ENCODE data around the gene PLIN3.
"Not testable (repeated sequence)": the region's sequence is repeated elsewhere in the genome, so short reads cannot be mapped to it uniquely, and the experiment has no call there.

The PLIN3 gene

DNA sequence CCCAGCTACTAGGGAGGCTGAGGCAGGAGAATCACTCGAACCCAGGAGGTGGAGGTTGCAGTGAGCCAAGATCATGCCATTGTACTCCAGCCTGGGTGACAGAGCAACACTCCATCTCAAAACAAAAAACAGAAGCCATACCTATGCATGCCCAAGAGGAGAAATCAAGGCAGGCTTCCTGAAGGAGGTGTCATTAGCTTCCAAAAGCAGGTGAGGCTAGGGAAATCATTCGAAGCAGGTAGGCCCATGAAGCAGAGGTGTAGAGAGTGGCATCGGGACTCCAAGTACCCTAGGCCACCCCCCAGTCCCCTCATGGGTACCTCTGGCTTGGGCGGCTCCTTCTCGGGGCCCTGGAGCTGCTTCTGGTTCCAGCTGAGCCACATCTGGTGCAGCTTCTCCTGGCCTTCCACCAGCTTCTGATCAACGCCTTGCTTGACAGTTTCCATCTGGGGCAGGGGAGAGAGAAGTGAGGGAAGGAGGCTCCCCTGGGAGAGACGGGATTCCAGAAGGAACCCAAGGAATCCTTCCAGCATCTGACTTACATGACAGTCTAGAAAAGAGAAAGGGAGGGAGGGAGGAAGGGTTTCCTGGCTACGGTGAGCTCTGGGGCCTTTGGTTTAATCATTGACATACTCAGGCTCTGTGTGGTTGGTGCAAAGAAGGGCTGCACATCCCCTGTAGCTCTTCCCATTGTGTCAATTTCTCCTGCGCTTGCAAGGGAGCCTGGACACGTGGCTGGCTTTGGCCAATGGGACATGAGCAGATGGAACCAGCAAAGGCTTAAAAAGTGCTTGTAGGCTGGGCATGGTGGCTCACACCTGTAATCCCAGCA is 22.9 kb downstream of the PLIN3 start:
- peak; percentile 63 for DNase-seq

DNA sequence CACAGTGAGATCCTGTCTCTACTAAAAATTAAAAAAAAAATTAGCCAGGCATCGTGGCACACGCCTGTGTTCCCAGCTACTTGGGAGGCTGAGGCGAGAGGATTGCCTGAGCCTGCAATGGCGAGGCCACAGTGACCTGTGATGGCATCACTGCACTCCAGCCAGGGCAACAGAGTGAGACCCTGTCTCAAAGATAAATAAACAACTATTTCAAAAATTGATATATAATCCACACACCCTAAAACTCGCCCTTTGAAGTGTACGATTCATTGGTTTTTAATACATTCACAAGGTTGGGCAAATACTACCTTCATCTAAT is 23.9 kb downstream of the PLIN3 start:
- no peak for DNase-seq

DNA sequence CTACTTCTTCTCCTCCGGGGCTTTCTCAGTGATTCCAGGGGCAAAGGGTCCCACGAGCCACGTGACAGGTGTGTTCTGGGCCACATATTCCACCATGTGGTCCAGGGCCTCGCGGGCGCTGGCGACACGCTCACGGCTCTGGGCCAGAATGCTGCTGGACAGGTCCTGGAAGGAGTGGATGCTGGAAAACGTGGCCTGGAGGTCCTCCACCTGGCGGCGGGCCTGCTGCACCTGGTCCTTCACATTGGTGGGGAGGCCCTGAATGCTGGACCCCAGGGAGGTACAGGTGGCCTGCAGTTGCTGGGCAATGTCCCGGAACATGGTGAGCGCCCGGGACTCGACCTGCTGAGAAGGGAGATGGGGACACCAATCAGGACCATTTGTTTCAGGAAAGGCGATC is 28.3 kb downstream of the PLIN3 start:
- DNase-seq, result no peak

DNA sequence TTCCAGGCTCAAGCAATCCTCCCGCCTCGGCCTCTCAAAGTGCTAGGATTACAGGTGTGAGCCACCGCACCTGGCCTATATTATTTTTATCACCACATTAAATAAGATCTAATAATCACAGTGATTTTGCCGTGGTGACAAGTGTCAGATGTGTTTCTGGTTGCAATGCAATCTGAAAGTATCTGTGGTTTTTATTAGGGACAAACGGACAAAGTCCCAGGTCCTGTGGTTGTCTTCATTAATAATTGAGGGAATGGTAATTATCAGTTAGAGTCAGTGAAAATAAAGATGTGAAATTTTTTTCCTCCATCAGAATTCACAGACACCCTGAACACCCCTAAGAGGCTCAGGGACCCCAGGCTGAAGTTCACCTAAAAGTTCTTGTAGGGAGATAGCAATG is 34.7 kb downstream of the PLIN3 start:
- DNase-seq, result no peak

DNA sequence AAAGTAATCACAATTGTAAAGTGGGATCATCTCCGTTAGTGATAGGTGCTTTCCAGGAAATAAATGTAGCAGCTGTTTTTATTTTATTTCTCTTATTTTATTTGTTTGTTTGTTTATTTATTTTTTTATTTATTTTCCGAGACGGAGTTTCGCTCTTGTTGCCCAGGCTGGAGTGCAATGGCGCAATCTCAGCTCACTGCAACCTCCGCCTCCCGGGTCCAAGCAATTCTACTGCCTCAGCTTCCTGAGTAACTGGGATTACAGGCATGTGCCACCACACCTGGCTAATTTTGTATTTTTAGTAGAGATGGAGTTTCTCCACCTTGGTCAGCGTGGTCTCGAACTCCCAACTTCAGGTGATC is 35.5 kb downstream of the PLIN3 start:
- DNase-seq, result not testable (repeated sequence)

DNA sequence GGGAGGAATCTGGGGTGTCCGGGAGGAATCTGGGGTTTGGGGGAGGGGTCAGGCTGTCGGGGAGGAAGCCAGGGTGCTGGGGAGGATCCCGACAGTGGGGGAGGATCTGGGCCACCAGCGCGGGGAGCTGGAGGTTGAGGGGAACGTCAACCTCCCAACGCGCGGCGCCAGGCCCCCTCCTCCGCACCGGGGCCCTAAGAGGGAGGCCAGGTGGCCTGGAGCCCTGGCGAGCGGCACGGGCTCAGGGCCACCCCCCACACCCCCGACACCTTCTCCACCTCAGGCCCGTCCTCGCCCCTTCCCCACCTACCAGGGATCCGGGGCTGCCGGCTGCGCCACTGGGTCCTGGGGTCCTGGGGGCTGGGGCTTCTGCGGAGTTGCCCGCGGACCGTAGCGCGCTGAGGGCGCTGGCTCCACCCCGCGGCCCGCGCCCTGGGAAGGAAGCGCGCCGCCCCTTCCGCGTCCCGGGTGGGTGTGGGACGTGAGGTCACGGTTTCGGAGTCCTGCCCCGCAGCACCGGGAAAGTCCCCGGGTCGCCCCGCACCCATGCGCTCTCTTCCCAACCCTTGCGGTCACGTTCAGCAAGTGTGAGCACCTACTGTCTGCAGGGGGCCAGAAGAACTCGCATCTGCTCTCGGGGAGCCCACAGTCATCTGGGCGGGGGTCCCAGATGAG is 36.0 kb downstream of the PLIN3 start, which contains the start of gene TICAM1:
TICAM1 (minus strand) TSS at position 409 of the 675 bp plus-strand sequence. CDS start 13,335 bp downstream, outside the sequence.
- peak; percentile 53 for DNase-seq

DNA sequence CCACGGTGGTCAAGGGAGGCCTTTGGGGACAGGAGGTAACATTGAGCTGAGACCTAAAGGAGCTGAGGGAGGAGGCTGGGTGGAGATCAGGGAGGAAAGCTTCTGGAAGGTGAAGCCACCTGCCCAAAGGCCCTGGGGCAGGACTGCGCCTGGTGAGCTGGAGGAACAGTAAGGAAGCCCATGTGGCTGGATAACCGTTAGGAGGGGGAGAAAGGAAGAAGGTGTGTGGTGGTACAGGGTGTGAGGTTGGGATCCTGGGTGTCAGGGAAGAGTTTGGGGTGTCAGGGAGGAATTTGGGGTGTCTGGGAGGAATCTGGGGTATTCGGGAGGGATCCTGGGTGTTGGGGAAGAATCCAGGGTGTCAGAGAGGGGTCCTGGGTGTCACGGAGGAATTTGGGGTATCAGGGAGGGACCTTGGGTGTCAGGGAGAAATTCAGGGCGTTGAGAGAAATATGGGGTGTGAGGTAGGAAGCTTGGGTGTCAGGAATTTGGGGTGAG is 36.6 kb downstream of the PLIN3 start:
- DNase-seq, result no peak

DNA sequence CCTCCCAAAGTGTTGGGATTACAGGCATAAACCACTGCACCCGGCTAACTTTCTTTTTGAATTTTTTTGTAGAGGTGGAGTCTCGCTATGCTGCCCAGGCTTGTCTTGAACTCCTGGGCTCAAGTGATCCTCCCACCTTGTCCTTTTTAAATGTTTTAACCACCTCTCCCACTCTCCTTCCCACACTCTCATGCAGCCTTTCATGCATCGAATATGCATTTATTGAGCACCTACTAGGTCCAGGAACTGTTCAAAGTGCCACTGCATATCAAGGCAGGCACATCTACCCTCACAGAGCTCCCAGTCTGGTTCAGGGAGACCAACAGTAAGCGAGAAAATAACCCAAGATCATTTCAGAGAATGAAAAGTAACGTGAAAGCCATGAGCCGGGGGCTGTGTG is 37.1 kb downstream of the PLIN3 start:
- no peak for DNase-seq

DNA sequence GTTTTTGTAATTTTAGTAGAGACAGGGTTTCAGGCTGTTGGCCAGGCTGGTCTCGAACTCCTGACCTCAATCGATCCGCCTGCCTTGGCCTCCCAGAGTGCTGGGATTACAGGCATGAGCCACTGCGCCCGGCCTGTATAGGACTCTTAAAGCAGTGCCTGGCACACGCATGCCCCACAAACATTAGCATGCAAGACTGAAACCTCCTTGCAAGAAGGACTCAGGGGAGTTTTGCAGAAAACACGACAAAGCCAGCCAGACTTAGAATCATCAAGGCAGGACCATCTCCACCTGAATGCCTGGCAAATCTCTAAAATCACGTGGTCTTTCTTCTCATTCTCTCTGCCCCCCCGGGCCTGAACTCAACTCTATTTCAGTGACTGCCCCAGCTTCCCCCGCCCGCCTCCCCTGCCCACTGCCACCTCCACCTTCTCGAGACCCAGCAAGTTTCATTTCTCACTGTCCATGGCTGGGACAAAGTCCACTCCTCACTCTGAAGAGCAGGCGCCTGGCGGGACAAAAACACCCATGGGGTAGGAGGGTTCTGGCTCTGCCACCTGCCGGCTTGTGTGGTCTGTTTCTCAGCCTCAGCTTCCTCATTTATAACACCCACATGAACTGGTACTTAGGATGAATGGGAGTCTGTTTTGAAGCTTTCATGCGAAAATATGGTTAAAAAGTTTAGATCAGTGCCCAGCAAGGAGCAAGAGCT is 38.3 kb downstream of the PLIN3 start:
- no peak for DNase-seq

DNA sequence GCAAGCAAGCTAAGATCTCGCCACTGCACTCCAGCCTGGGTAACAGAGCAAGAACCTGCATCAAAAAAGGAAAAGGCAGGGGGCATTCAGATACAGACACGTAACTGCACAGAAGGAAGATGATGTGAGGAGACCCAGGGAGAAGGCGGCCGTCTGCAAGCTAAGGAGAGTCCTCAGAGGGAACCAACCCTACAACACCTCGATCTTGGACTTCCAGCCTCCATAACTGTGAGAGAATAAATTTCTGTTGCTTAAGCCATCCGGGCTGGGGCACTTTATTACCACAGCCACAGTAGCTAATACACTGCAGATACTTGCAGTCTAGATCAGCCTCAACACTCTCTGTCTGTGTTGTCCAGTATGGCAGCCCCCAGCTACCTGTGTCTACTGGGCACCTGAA is 43.9 kb downstream of the PLIN3 start:
- DNase-seq, result no peak

DNA sequence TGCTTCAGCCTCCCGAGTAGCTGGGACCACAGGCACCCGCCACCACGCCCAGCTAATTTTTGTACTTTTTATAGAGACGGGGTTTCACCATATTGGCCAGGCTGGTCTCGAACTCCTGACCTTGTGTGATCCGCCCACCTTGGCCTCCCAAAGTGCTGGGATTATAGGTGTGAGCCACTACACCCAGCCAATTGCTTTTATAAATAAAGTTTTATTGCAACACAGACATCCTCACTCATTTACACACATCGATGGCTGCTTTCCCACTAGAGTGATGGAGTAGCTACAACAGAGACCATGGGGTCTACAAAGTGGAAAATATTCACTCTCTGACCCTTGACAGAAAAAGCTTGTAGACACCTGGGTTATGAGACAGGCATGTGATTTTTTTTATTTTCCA is 45.1 kb downstream of the PLIN3 start:
- DNase-seq, result not testable (repeated sequence)

DNA sequence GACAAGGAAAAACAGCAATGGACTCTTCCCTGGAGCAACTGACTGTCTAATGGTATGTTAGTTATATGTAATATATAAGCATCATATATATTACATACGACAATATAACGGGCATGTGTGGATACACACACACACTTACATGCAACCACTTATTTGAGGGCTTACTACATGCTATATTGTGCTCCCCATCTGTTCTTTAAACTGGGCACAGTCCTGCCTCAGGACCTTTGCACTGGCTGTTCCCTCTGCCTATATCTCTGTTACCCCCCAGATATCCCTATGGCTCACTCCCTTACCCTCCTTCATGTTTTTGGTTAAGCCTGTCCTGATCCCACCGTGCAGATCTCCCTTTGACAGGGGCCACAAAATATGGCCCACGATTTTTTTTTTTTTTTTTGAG is 46.2 kb downstream of the PLIN3 start:
- DNase-seq, result no peak

DNA sequence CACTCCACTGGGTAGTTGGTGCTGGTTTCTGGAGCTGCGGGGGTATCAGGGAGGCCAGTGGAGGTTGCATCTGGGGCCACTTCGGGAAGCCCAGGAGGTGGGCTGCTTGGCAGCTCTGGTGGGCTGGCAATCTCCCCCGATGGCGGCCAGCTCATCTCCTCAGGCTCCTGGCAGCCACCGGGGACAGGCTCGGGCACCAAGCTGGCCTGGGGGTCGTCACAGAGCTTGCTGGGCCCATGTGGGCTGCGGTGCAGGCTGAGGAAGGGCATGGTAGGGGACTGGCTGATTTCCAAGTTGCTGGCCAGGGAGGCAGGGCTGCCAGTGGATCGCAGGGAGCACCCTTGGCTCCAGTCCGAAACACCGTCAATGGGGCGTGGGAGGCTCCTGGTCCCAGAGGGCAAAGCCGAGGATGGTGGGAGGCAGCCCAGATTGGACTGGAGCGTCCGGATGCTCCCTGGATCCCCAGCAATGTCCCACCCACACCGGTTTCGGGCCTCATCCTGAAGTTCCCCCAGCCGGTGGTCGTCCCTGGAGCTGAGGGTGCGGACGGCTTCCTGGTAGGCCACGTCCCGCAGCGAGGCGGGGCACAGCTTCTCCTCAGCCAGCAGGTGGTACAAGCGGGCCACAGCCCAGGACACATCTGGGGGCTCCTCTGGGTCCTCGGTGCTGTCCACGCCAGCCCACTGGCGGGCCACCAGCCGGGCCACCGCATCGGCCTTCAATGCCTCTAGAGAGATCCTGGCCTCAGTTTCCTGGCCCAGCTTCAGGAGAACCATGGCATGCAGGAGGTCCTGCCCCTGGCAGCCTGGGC is 49.8 kb downstream of the PLIN3 start:
- no peak for DNase-seq

DNA sequence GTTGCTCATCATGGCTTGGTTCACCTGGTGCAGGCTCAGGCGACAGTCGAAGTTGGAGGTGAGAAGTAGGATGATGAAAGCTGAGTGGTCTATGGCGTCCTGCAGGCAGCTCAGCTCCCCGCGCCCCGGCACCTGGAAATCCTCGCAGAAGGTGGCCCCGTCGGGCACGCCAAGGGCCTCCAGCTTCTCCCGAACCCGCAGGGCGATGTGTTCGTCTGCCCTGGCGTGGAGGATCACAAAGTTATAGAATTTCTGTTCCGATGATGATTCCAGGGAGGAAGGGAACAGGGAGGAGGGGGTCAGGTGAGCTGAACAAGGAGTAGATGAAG is 50.6 kb downstream of the PLIN3 start:
- DNase-seq, result no peak

DNA sequence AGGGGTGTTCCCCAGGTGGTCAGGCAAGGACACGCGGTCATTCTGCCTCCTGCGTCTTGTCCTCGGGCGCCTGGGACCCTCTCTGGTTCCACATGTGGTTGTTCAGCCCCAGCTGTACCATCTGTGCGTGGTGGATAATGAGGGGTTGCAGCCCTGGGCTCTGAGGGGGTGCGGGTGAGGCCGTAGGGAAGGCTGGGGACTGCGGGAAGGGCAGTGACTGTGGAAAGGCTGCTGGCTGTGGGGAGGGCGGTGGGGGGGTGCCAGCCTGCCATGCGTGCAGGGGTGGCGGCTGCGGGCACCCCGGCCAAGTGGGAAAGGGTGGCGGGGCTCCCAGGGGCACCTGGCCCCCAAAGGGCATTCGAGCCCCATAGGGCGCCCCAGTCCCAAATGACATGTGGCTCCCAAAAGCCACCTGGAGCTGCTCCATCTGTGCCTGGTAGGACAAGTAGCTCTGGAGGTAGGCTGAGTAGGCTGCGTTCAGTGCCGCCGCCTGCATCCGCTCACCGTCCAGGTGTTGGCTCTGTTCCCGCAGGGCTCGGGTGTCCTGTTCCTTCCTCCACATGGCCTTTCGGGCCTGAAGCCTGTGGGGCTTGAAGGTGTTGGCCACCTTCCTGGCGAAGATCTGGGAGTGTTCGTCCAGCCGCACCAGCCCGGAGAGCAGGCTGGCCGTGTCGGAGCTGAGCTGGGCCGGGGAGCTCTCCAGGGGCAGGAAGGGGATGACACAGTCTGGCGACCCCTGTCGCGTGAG is 51.1 kb downstream of the PLIN3 start:
- no peak for DNase-seq

DNA sequence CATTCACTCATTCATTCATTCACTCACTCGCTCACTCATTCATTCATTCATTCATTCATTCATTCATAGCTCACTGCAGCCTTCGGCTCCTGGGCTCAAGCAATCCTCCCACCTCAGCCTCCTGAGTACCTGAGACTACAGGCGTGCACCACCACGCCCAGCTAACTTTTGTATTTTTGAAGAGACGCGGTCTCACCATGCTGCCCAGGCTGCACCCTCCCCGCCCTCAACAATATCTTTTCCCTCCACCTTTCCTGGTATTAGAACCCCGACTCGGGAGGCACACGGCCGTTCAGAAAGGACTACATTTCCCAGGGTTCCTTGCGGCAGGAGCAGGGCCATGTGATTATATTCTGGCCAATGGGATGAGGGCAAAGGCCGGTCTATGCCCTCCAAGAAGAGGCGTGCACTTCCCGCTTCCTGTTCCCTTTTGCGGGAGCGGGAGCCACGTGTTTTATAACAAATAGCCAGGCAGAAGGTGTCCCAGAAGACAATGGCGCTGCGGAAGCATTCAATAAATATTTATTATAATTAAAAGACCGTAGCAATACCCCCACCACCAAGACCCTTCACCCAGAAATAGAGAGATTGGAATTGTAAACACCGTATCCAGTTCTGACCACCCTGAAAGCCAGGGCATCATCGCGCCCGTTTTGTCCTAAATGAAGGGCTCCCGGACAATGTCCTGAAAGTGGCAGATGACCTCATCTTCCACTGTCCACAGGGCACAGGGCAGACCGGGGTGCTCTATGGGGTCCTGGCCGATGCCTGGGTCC is 51.9 kb downstream of the PLIN3 start:
- peak; percentile 96 for DNase-seq

DNA sequence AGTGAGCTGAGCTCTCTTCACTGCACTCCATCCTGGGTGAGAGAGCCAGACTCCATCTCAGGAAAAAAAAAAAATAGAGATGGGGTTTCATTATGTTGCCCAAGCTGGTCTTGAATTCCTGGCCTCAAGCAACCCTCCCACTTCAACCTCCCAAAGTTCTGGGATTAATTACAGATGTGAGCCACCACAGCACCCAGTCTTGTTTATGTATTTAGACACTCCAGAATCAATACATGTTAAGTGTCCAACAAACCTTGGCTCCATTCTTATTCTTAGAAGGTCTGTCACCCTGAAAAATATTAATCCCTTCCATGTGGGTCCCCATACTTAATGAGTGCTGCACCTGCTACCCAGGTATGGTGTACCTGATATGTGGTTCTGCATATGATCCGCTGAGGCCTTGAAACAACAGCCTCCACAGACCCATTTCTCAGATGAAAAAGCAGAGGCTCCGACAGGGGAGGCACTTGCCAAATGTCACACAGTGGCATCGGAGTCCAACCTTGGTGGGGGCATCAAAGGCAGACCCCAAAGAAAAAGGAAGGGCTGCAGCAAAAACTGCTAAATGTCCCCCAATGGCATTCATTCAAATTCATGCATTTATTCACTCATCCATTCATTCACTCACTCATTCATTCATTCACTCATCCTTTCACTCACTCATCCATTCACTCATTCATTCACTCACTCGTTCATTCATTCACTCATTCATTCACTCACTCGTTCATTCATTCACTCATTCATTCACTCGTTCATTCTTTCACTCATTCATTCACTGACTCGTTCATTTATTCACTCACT is 52.6 kb downstream of the PLIN3 start:
- peak; percentile 78 for DNase-seq

DNA sequence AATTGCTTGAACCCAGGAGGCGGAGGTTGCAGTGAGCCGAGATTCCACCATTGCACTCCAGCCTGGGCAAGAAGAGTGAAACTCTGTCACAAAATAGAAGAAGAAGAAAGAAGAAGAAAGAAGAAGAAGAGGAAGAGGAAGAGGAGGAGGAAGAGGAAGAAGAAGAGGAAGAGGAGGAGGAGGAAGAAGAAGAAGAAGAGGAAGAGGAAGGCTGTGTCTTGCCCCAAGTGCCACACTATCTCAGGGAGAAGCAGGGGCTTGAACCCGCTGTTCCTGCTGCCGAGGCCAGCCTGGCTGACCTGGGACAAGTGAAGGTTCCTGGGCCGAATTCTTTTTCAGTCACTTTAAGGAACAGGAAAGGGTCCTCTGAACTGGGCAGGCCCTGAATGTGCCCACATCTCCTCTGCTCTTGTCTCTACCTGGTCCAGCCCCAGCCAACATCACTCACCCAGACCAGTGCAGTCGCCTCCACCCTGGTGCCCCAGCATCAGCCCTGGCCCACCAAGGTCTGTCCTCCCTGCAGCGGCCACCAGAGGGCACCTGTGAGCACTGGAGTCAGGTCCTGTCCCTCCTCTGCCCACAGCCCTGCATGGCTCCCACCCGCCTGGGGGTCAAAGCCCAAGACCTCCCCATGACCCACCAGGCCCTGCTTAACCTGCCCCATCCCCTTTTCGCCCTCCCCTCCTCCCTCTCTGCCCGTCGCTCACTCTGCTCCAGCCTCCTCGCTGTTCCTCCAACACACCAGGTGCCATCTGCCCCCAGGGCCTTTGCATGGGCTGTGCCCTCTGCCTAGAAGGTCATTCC is 55.9 kb downstream of the PLIN3 start:
- peak; percentile 51 for DNase-seq

DNA sequence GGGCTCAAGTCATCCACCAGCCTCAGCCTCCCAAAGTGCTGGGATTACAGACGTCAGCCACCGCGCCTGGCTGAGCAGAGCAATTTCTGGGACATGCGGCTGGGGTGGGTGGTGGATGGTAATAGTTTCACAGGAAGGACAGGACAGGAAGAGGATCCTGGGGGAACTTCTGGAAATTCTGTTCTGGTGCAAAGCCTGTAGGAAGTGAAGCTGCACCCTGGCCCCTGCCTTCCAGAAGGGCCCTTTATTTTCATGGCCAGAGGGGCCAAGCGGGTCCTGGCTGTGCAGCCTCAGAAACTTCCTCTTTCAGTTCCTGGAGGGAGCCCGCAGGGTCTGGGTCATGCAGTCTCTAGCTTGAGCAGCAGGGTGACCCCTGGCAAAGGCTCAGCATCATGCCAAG is 60.3 kb downstream of the PLIN3 start:
- DNase-seq, result no peak

DNA sequence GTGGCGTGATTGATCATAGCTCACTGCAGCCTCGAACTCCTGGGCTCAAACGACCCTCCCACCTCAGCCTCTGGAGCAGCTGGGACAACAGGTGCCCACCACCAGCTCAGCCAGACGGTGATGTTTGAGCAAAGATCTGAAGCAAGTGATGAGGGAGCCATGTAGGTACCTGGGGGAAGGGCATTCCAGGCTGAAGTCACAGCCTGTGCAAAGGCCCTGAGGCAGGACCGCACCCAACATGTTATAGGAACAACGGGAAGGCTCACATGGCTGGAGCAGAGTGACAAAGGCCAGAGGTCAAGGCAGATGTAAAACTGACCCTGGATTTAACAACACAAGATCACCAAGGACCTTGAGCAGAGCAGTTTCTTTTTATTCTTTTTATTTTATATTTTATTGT is 61.1 kb downstream of the PLIN3 start:
- no peak for DNase-seq
